Ovary (tissue), 9 donors: Measurements from ENCODE around the gene USP17L28. TPM values are rescaled to one million over a fixed set of nuclear protein-coding genes. Genes with fewer than 3 reads are reported as not detected.
"Not testable (repeated sequence)": the region's sequence is repeated elsewhere in the genome, so short reads cannot be mapped to it uniquely, and the experiment has no call there.

Source experiments
- DNase-seq, 5 donors: peaks; one replicate each; pipeline ENCODE4 v3.0.0-alpha.2; 2019 to 2020
- H3K27ac ChIP-seq, 2 donors: fragments of 200-600 bp; one replicate each; pipeline versions ENCODE4 v1.5.1 to v1.8.0; 2019 to 2022
- H3K27me3 ChIP-seq: fragments of 200-600 bp; one replicate; pipeline ENCODE4 v1.8.0; 2022
- H3K36me3 ChIP-seq: fragments of 200-600 bp; sonication (generic); one replicate; pipeline ENCODE4 v1.5.1; 2019
- H3K4me1 ChIP-seq: one replicate; pipeline ENCODE4 v1.8.1; 2013; ENCODE audit warnings: mild to moderate bottlenecking, moderate library complexity; ENCODE audit not compliant: insufficient read depth
- H3K4me3 ChIP-seq: fragments of 200-600 bp; sonication (generic); one replicate; pipeline ENCODE4 v1.5.1; 2017
- H3K9me3 ChIP-seq, 2 donors: fragments of 200-600 bp in 1 of 2; sonication (generic) in 1 of 2; one replicate each; pipeline versions ENCODE4 v1.5.1 to v1.8.1; 2013 to 2019; ENCODE audit warnings: mild to moderate bottlenecking in 1 of 2, moderate library complexity in 1 of 2
- EP300 ChIP-seq: sonication (generic); formaldehyde crosslinking; IDR thresholded peaks from one replicate; pipeline ENCODE4 v1.6.1; 2017; ENCODE audit warnings: antibody characterized with exemption
- POLR2A ChIP-seq: fragments of 450-650 bp; IDR thresholded peaks from one replicate; pipeline ENCODE4 v1.6.1; 2017; ENCODE audit warnings: antibody characterized with exemption, mild to moderate bottlenecking, moderate library complexity
- WGBS, 3 donors: extraction: QIAGEN DNeasy Blood & Tissue Kit in 1 of 3; methylation state at CpG; one replicate each; pipeline versions ENCODE4 v1.1.5 to v1.1.7; 2013 to 2017; 5-methylcytosine and 5-hydroxymethylcytosine counted together
- intact Hi-C, 4 donors: fragments of 100-400 bp; cut with DNase I; formaldehyde crosslinking; loops; one replicate each; pipeline versions ENCODE4 v1.11.0 to v1.15.1; 2022 to 2023
- polyA plus RNA-seq, 2 donors: library from polyadenylated mRNA; stranded (reverse); fragments of 200-250 nt in 1 of 2; fragments of 350-450 nt in 1 of 2; fragmentation: Illumina TruSeq in 1 of 2; extraction: RNeasy Lipid Tissue Mini Kit (QIAGEN cat#74804) in 1 of 2; gene quantifications; one replicate each; pipeline ENCODE4 v1.2.3, GENCODE V29; 2013 to 2014
- total RNA-seq, 7 donors: library from RNA; depleted of rRNA in 2 of 7; stranded (reverse); fragments of >200 nt in 2 of 7; fragmentation: NEBNext Ultra II Directional in 3 of 7; extraction: Animal tissue kit (Norgen Biotek cat#: 25700) in 3 of 7; gene quantifications; one replicate each; pipeline versions ENCODE4 v1.1.0 to v1.2.4, GENCODE V29; 2016 to 2023
- TF ChIP-seq, protein P1 (sequence below), 3 donors: fragments of 450-650 bp in 2 of 3; fragments of 200-600 bp in 1 of 3; IDR thresholded peaks; one replicate each; pipeline versions ENCODE4 v1.5.1 to v1.8.0; 2016 to 2022; ENCODE audit warnings: antibody characterized with exemption in 3 of 3, mild to moderate bottlenecking in 1 of 3
- donor health status: DM: no; HTN: no; CAD: no; lungs with moderate emphysema.
- donor health status: DM: no; HTN: no; CAD: no.
- donor health status: Bipolar disorder and iron deficiency.
- donor health status: DM: yes; HTN: yes; CAD: no.
- donor health status: DM: no; HTN: no; CAD: no.
- donor health status: DM: yes; HTN: yes; CAD: no.

USP17L28 gene
- total and polyA plus RNA-seq, 9 donors, result not detected

DNA sequence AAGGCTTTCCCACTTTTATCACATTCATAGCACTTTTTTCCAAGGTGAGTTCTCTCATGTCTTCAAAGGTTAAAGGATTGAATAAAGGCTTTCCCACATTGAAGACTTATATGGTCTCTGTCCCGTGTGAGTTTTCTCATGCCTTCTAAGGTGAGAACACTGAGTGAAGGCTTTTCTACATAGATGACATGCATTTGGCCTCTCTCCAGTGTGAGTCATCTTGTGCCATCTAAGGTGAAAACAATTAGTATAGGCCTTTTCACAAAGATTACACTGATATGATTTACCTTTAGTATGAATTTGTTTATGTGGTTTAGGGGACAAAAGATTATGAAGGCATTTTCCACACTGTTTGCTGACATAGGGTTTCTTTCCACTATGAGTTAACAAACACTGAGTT, 35.4 kb downstream of the USP17L28 start:
- no peak overlapping the region for H3K4me3 ChIP-seq

DNA sequence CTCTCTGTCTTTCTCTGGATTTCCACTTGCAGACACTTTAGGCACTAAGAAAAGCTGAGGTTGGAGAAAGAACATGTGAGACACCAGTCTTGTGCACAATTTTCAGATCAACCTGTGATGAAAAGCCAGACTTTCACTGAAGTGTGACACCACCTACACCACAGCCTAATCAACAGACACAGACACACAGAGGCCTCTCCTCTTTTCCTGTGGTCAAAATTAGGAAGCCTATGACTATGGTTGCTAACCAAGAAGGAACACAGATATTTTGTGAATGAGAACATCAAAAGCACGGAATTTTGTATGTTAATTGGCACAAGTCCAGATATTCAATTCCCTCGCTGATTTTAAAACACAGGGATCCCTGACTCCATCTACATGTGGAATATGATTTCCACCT, 40.3 kb downstream of the USP17L28 start:
- DNase-seq, H3K4me3 ChIP-seq, H3K27me3 ChIP-seq, H3K27ac ChIP-seq, H3K36me3 ChIP-seq, H3K9me3 ChIP-seq, intact Hi-C loops, H3K4me1 ChIP-seq: not testable (repeated sequence)
- WGBS, 3 donors, result 43 to 54% (median 47%) methylated on average over 2 of the region's 2 CpGs

More for the DNA sequence above, 35.4 kb downstream of the USP17L28 start:
- WGBS, 3 donors, result 71 to 82% (median 76%) methylated on average over 1 of the region's 1 CpG
- Histone ChIP-seq H3K27me3 (no peaks in the 10 kb centered on the region), H3K9me3 (no peaks in the 10 kb centered on the region), H3K27ac (no peak overlapping the region), H3K36me3 (no peaks in the 10 kb centered on the region), H3K4me1 (no peaks in the 10 kb centered on the region)
- intact Hi-C loops, result no loop called here
- no peak for DNase-seq
- TF ChIP-seq, protein P1, sequence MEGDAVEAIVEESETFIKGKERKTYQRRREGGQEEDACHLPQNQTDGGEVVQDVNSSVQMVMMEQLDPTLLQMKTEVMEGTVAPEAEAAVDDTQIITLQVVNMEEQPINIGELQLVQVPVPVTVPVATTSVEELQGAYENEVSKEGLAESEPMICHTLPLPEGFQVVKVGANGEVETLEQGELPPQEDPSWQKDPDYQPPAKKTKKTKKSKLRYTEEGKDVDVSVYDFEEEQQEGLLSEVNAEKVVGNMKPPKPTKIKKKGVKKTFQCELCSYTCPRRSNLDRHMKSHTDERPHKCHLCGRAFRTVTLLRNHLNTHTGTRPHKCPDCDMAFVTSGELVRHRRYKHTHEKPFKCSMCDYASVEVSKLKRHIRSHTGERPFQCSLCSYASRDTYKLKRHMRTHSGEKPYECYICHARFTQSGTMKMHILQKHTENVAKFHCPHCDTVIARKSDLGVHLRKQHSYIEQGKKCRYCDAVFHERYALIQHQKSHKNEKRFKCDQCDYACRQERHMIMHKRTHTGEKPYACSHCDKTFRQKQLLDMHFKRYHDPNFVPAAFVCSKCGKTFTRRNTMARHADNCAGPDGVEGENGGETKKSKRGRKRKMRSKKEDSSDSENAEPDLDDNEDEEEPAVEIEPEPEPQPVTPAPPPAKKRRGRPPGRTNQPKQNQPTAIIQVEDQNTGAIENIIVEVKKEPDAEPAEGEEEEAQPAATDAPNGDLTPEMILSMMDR (IDR thresholded peaks at IDR 0.05), result no peak
- no peak for TF ChIP-seq POLR2A
- no peak for TF ChIP-seq EP300

Other genes starting within 250 kb of the USP17L28 start
- gene FAM90A26, start 178.5 kb upstream of the USP17L28 start, total RNA-seq, result not detected
- gene FAM90A26, start 178.5 kb upstream of the USP17L28 start, polyA plus RNA-seq, result not detected
- gene USP17L10, start 138.2 kb upstream of the USP17L28 start, total RNA-seq, result not detected
- not detected for gene USP17L10, start 138.2 kb upstream of the USP17L28 start, polyA plus RNA-seq
- gene USP17L11, start 133.5 kb upstream of the USP17L28 start, total RNA-seq, result under 1 TPM in 2 of 7 donors, not detected in 5; 0.15 TPM
- not detected for gene USP17L11, start 133.5 kb upstream of the USP17L28 start, polyA plus RNA-seq
- gene USP17L12, start 128.7 kb upstream of the USP17L28 start, total RNA-seq, result not detected
- not detected for gene USP17L12, start 128.7 kb upstream of the USP17L28 start, polyA plus RNA-seq
- not detected for gene USP17L13, start 124.0 kb upstream of the USP17L28 start, total RNA-seq
- gene USP17L13, start 124.0 kb upstream of the USP17L28 start, polyA plus RNA-seq, result not detected
- gene USP17L15, start 114.5 kb upstream of the USP17L28 start, total RNA-seq, result not detected
- not detected for gene USP17L15, start 114.5 kb upstream of the USP17L28 start, polyA plus RNA-seq
- under 1 TPM in 2 of 7 donors, not detected in 5; 0.15 TPM for gene USP17L17, start 105.0 kb upstream of the USP17L28 start, total RNA-seq
- not detected for gene USP17L17, start 105.0 kb upstream of the USP17L28 start, polyA plus RNA-seq
- not detected for gene USP17L18, start 100.3 kb upstream of the USP17L28 start, total RNA-seq
- not detected for gene USP17L18, start 100.3 kb upstream of the USP17L28 start, polyA plus RNA-seq
- not detected for gene USP17L19, start 95.5 kb upstream of the USP17L28 start, total RNA-seq
- not detected for gene USP17L19, start 95.5 kb upstream of the USP17L28 start, polyA plus RNA-seq
- not detected for gene USP17L20, start 90.8 kb upstream of the USP17L28 start, total RNA-seq
- not detected for gene USP17L20, start 90.8 kb upstream of the USP17L28 start, polyA plus RNA-seq
- gene USP17L21, start 86.0 kb upstream of the USP17L28 start, total RNA-seq, result not detected
- gene USP17L21, start 86.0 kb upstream of the USP17L28 start, polyA plus RNA-seq, result not detected
- not detected for gene USP17L22, start 81.3 kb upstream of the USP17L28 start, total RNA-seq
- not detected for gene USP17L22, start 81.3 kb upstream of the USP17L28 start, polyA plus RNA-seq
- gene USP17L24, start 23.7 kb upstream of the USP17L28 start, total RNA-seq, result not detected
- not detected for gene USP17L24, start 23.7 kb upstream of the USP17L28 start, polyA plus RNA-seq
- gene USP17L25, start 19.0 kb upstream of the USP17L28 start, total RNA-seq, result not detected
- gene USP17L25, start 19.0 kb upstream of the USP17L28 start, polyA plus RNA-seq, result not detected
- not detected for gene USP17L26, start 14.2 kb upstream of the USP17L28 start, total RNA-seq
- not detected for gene USP17L26, start 14.2 kb upstream of the USP17L28 start, polyA plus RNA-seq
- not detected for gene USP17L5, start 9.5 kb upstream of the USP17L28 start, total RNA-seq
- not detected for gene USP17L5, start 9.5 kb upstream of the USP17L28 start, polyA plus RNA-seq
- gene USP17L27, start 4.7 kb upstream of the USP17L28 start, total RNA-seq, result not detected
- gene USP17L27, start 4.7 kb upstream of the USP17L28 start, polyA plus RNA-seq, result not detected
- gene USP17L29, start 4.7 kb downstream of the USP17L28 start, total RNA-seq, result not detected
- not detected for gene USP17L29, start 4.7 kb downstream of the USP17L28 start, polyA plus RNA-seq
- gene USP17L30, start 14.2 kb downstream of the USP17L28 start, total RNA-seq, result not detected
- gene USP17L30, start 14.2 kb downstream of the USP17L28 start, polyA plus RNA-seq, result not detected
- gene DEFB131A, start 95.5 kb downstream of the USP17L28 start, total RNA-seq, result not detected
- gene DEFB131A, start 95.5 kb downstream of the USP17L28 start, polyA plus RNA-seq, result not detected